Endothelial cell of umbilical vein (primary cell): ENCODE results near the gene DPPA2. TPM values are rescaled to one million over a fixed set of nuclear protein-coding genes. Genes with fewer than 3 reads are reported as not detected.

Experiments
- BruUV-seq: library from RNA; stranded (reverse); fragments of 400-500 nt; replicated peaks from 2 replicates; lab custom pipeline; 2021; lab: Mats Ljungman, UMichigan
- CTCF ChIA-PET: fragments of 300-600, 350-600 bp; sonication (Branson Sonifier 250); formaldehyde crosslinking; loops from one replicate; lab custom pipeline; 2021; ENCODE audit warnings: antibody characterized with exemption, inconsistent platforms; lab: Charles Lee
- POLR2A ChIA-PET: fragments of 300-600, 350-600 bp; sonication (Branson Sonifier 250); formaldehyde crosslinking; loops from one replicate; lab custom pipeline; 2021; ENCODE audit warnings: antibody characterized with exemption, inconsistent platforms; lab: Charles Lee
- DNase-seq: peaks from one replicate; pipeline ENCODE4 v3.0.0-alpha.2; 2011; ENCODE audit warnings: low read depth, low spot score
- FAIRE-seq: peaks from 2 replicates; lab custom pipeline; 2011; peaks lifted over from hg19 to GRCh38; lab: Jason Lieb, UNC
- H2AFZ ChIP-seq: 2 replicates; pipeline ENCODE4 v1.6.0; 2012; ENCODE audit warnings: low read depth, low read length, control low read depth, inconsistent platforms
- H3K27ac ChIP-seq: 2 replicates; pipeline ENCODE4 v1.5.1; 2011; ENCODE audit warnings: low read depth, mild to moderate bottlenecking, control low read depth, low read length, moderate library complexity; ENCODE audit not compliant: insufficient read depth
- H3K27me3 ChIP-seq, 2 experiments: 2 replicates each; pipeline versions ENCODE4 v1.6.0 to v1.6.1; 2011; ENCODE audit warnings: low read length in 2 of 2, mixed read lengths in 1 of 2; ENCODE audit not compliant: control insufficient read depth in 2 of 2, insufficient read depth in 2 of 2
- H3K36me3 ChIP-seq, 2 experiments: 2 replicates in 1 of 2; 3 replicates in 1 of 2; pipeline ENCODE4 v1.5.1; 2011; ENCODE audit warnings: low read length in 2 of 2, mild to moderate bottlenecking in 1 of 2, moderate library complexity in 1 of 2; ENCODE audit not compliant: control insufficient read depth in 2 of 2, insufficient read depth in 2 of 2; ENCODE audit errors: extremely low read depth in 1 of 2
- H3K4me1 ChIP-seq: 3 replicates; pipeline ENCODE4 v1.5.1; 2011; ENCODE audit warnings: mild to moderate bottlenecking, low read length; ENCODE audit not compliant: control insufficient read depth, insufficient read depth; ENCODE audit errors: extremely low read depth
- H3K4me2 ChIP-seq: 2 replicates; pipeline ENCODE4 v1.6.1; 2011; ENCODE audit warnings: low read length, control low read depth, mixed read lengths; ENCODE audit not compliant: insufficient read depth
- H3K4me3 ChIP-seq, 3 experiments: fragments of 200-600 bp in 1 of 3; sonication (generic), shearing (Covaris generic) in 1 of 3; replicated peaks in 1 of 3; 2 replicates each; pipeline ENCODE4 v1.5.1; 2011 to 2016; ENCODE audit warnings: control low read depth in 3 of 3, low read length in 3 of 3, mild to moderate bottlenecking in 2 of 3, inconsistent platforms in 1 of 3, low read depth in 1 of 3, moderate library complexity in 1 of 3; ENCODE audit not compliant: insufficient read depth in 1 of 3
- H3K79me2 ChIP-seq: 2 replicates; pipeline ENCODE4 v1.6.0; 2012; ENCODE audit warnings: low read length, inconsistent platforms; ENCODE audit not compliant: control insufficient read depth, insufficient read depth
- H3K9ac ChIP-seq: replicated peaks from 2 replicates; pipeline ENCODE3; 2011; ENCODE audit warnings: low read length, control low read depth; ENCODE audit not compliant: insufficient read depth; ENCODE audit errors: extremely low read depth
- H3K9me1 ChIP-seq: replicated peaks from 3 replicates; pipeline ENCODE4 v1.6.0; 2011; ENCODE audit warnings: mild to moderate bottlenecking, low read length; ENCODE audit not compliant: control insufficient read depth, insufficient read depth; ENCODE audit errors: extremely low read depth
- H3K9me3 ChIP-seq: replicated peaks from 2 replicates; pipeline ENCODE4 v1.5.1; 2012; ENCODE audit warnings: low read length, inconsistent platforms; ENCODE audit not compliant: control insufficient read depth, insufficient read depth
- H4K20me1 ChIP-seq: replicated peaks from 2 replicates; pipeline ENCODE3; 2011; ENCODE audit warnings: mild to moderate bottlenecking, low read length; ENCODE audit not compliant: control insufficient read depth, insufficient read depth; ENCODE audit errors: extremely low read depth
- CTCF ChIP-seq, 2 donors: IDR thresholded peaks; 1 replicate in 1 of 2; 2 replicates in 1 of 2; pipeline ENCODE4 v1.5.1; 2011; ENCODE audit warnings: low read length in 2 of 2, mild to moderate bottlenecking in 2 of 2, moderate library complexity in 2 of 2, control low read depth in 1 of 2, inconsistent platforms in 1 of 2, low read depth in 1 of 2; ENCODE audit not compliant: insufficient read depth in 1 of 2; ENCODE audit errors: extremely low read depth in 1 of 2
- EZH2 ChIP-seq: IDR thresholded peaks from 2 replicates; pipeline ENCODE4 v1.6.1; 2012; ENCODE audit warnings: borderline replicate concordance, low read depth, mild to moderate bottlenecking, moderate library complexity, low read length, inconsistent platforms; ENCODE audit not compliant: severe bottlenecking
- FOS ChIP-seq: IDR thresholded peaks from 2 replicates; pipeline ENCODE4 v1.6.1; 2011; ENCODE audit warnings: mild to moderate bottlenecking, low read length, moderate library complexity, borderline replicate concordance; ENCODE audit not compliant: insufficient read depth
- MAX ChIP-seq: IDR thresholded peaks from 2 replicates; pipeline ENCODE4 v1.6.1; 2011; ENCODE audit not compliant: insufficient read depth, insufficient read length
- POLR2A ChIP-seq: IDR thresholded peaks from 2 replicates; pipeline ENCODE4 v1.6.1; 2012; ENCODE audit warnings: low read depth, mild to moderate bottlenecking, control low read depth, low read length
- POLR2AphosphoS5 ChIP-seq: IDR thresholded peaks from 2 replicates; pipeline ENCODE4 v1.6.1; 2012; ENCODE audit warnings: low read depth, mild to moderate bottlenecking, control low read depth, low read length, moderate library complexity; ENCODE audit not compliant: insufficient read depth
- dilution Hi-C: fragments of 300-500 bp; cut with MboI; formaldehyde crosslinking; loops from one replicate; pipeline ENCODE4 v1.15.0; 2019; ENCODE audit warnings: low sequenced_read_pairs; ENCODE audit not compliant: extremely low pct_ligation_motif_present
- intact Hi-C: fragments of 100-400 bp; cut with micrococcal nuclease; formaldehyde crosslinking; loops from one replicate; pipeline ENCODE4 v1.10.0; 2022
- polyA plus RNA-seq, 4 experiments: library from polyadenylated mRNA; depleted of rRNA in 3 of 4; stranded (reverse) in 3 of 4; unstranded in 1 of 4; fragments of >200 nt; gene quantifications; 2 replicates each; pipeline versions ENCODE4 v1.2.1 to v1.2.3, GENCODE V29; 2011 to 2012; ENCODE audit warnings: missing spikeins in 1 of 4
- total RNA-seq: library from RNA; stranded (reverse); gene quantifications from 2 replicates; pipeline ENCODE4 v1.2.3, GENCODE V29; 2021

The DPPA2 gene
- total and polyA plus RNA-seq, 2 donors (not counting 3 experiments of a cell fraction or from before 2014, with no cell fraction given), result not detected

- DNase-seq (no peak), FAIRE-seq (no peak)
- dilution Hi-C loops, result no loop called here
- Histone ChIP-seq H2AFZ (no peak overlapping the region), H3K4me1 (no peaks in the 10 kb centered on the region), H3K9ac (no peak overlapping the region), H3K4me3 (no peak overlapping the region), H3K79me2 (no peaks in the 10 kb centered on the region), H3K4me2 (no peak overlapping the region), H3K9me3 (no peaks in the 10 kb centered on the region), H3K36me3 (no peaks in the 10 kb centered on the region), H3K27ac (no peak overlapping the region), H3K27me3 (no peaks in the 10 kb centered on the region), H3K9me1 (no peaks in the 10 kb centered on the region), H4K20me1 (no peaks in the 10 kb centered on the region)
- ChIA-PET CTCF (no interaction called here), POLR2A (no interaction called here)
- no peak for TF ChIP-seq EZH2
- TF ChIP-seq FOS, result no peak
- TF ChIP-seq POLR2AphosphoS5, result no peak
- no peak for TF ChIP-seq POLR2A
- no peak for TF ChIP-seq MAX
- BruUV-seq, result no TSS peak
- intact Hi-C loops, result no loop called here
Measured at GRCh38 chr3:109328202-109328601, 11.9 kb upstream of the DPPA2 start.

GRCh38 chr3:109325657-109326056 lies 9.3 kb upstream of the DPPA2 start:
- no TSS peak for BruUV-seq
- TF ChIP-seq MAX, result no peak
- TF ChIP-seq POLR2AphosphoS5, result no peak
- no peak for TF ChIP-seq CTCF (IDR thresholded peaks at IDR 0.05; ENCODE audit: extremely low read depth in 1 of 2, insufficient read depth in 1 of 2, low read depth in 1 of 2, low read length in 2 of 2)
- H3K9me3 ChIP-seq, result no peaks in the 10 kb centered on the region
- FAIRE-seq (no peak), DNase-seq (no peak)
- dilution Hi-C loops, result no loop called here
- ChIA-PET POLR2A (no interaction called here), CTCF (no interaction called here)
- H3K27ac ChIP-seq, result no peak overlapping the region
- H2AFZ ChIP-seq, result no peak overlapping the region
- H4K20me1 ChIP-seq, result no peaks in the 10 kb centered on the region
- H3K4me3 ChIP-seq, result no peak overlapping the region
- H3K4me2 ChIP-seq, result no peak overlapping the region
- intact Hi-C loops, result no loop called here
- no peaks in the 10 kb centered on the region for H3K36me3 ChIP-seq
- no peaks in the 10 kb centered on the region for H3K79me2 ChIP-seq
- H3K4me1 ChIP-seq, result no peaks in the 10 kb centered on the region
- no peak overlapping the region for H3K9ac ChIP-seq
- no peaks in the 10 kb centered on the region for H3K9me1 ChIP-seq
- H3K27me3 ChIP-seq, result no peaks in the 10 kb centered on the region
